Upper lobe of left lung (tissue), 4 donors: ENCODE data around the gene SYNPO2.

Experiments
- CTCF ChIP-seq, 6 experiments: fragments of 450-650 bp in 4 of 6; fragments of 200-600 bp in 2 of 6; sonication (generic) in 2 of 6; IDR thresholded peaks; one replicate each; pipeline ENCODE4 v1.5.1; 2016 to 2019; ENCODE audit warnings: antibody characterized with exemption in 6 of 6
- EP300 ChIP-seq, 4 donors: sonication (generic); formaldehyde crosslinking; IDR thresholded peaks; one replicate each; pipeline ENCODE4 v1.5.1; 2017; ENCODE audit warnings: antibody characterized with exemption in 4 of 4, control low read depth in 2 of 4
- POLR2A ChIP-seq, 4 donors: fragments of 450-650 bp; IDR thresholded peaks; one replicate each; pipeline ENCODE4 v1.5.1; 2016 to 2017; ENCODE audit warnings: antibody characterized with exemption in 4 of 4, mild to moderate bottlenecking in 2 of 4
- POLR2AphosphoS5 ChIP-seq, 2 donors: sonication (generic); formaldehyde crosslinking; IDR thresholded peaks; one replicate each; pipeline ENCODE4 v1.5.1; 2017; ENCODE audit warnings: antibody characterized with exemption in 2 of 2

GRCh38 chr4:118999919-119000318 is 111.3 kb downstream of the SYNPO2 start:
- TF ChIP-seq CTCF (IDR thresholded peaks at IDR 0.05) (no peak), POLR2A (IDR thresholded peaks at IDR 0.05) (no peak), POLR2AphosphoS5 (IDR thresholded peaks at IDR 0.05) (no peak), EP300 (IDR thresholded peaks at IDR 0.05) (no peak)
